ENCODE data around the gene SCN11A. TPM values are rescaled to one million over a fixed set of nuclear protein-coding genes. Genes with fewer than 3 reads are reported as not detected.

SCN11A gene
- total RNA-seq, 2 experiments from 2014 or later, result not detected

DNA sequence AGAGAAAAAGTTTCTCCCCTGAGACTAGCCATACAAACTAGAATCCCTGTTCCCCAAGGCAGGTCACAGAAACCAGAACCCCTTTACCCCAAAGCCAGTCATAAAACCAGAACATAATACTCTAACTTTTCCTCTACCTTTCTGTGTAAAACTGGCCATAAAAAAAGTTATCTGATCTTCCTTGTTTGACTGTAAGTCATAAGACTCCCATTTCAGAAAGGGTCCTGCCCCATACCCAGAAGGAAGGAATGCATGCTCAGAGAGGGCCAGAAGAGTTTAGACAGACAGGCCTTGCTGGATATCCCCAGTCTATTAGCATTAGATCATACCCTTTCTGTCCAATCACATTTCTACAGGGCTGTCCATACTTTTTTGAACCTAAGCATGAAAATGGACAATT is 27.2 kb downstream of the SCN11A start:
- ATAC-seq, result no peak
- ChIA-PET POLR2A (no interaction called here), CTCF (no interaction called here)
- no peaks in the 10 kb centered on the region for H3K4me1 Mint-ChIP-seq (ENCODE audit: low read depth)
- no peaks in the 10 kb centered on the region for H3K36me3 Mint-ChIP-seq (ENCODE audit: low read depth)
- no peaks in the 10 kb centered on the region for H3K9me3 Mint-ChIP-seq
- TF ChIP-seq CTCF (IDR thresholded peaks at IDR 0.05), result no peak
- H3K27ac Mint-ChIP-seq, result no peak overlapping the region
- DNase-seq, result no peak
- no peak overlapping the region for H3K4me3 Mint-ChIP-seq
- intact Hi-C loops (cut with micrococcal nuclease), result no loop called here
- H3K27me3 Mint-ChIP-seq, result peaks cover 9% of the 10 kb centered on the region

GRCh38 chr3:39022286-39022630 is 29.5 kb downstream of the SCN11A start:
- H3K4me1 Mint-ChIP-seq (ENCODE audit: low read depth), result no peaks in the 10 kb centered on the region
- intact Hi-C loops (cut with micrococcal nuclease), result no loop called here
- ChIA-PET CTCF (interaction anchor here (2.1 kb wide), 1 partner anchor 22 kb away, joined by 6 read pairs; no protein-coding TSS in a partner anchor), POLR2A (no interaction called here)
- H3K27ac Mint-ChIP-seq, result no peak overlapping the region
- H3K9me3 Mint-ChIP-seq, result no peaks in the 10 kb centered on the region
- TF ChIP-seq CTCF (IDR thresholded peaks at IDR 0.05), result no peak
- no peaks in the 10 kb centered on the region for H3K36me3 Mint-ChIP-seq (ENCODE audit: low read depth)
- H3K4me3 Mint-ChIP-seq, result no peak overlapping the region
- ATAC-seq (no peak), DNase-seq (no peak)
- peaks cover 10% of the 10 kb centered on the region for H3K27me3 Mint-ChIP-seq

GRCh38 chr3:39021465-39022285 is 30.1 kb downstream of the SCN11A start:
- POLR2A ChIA-PET, result interaction anchor here (0.6 to 0.7 kb wide), 2 partner anchors 268 to 1204 kb away, joined by 3 read pairs; no protein-coding TSS in a partner anchor
- no peaks in the 10 kb centered on the region for H3K36me3 Mint-ChIP-seq (ENCODE audit: low read depth)
- DNase-seq, result no peak
- no peaks in the 10 kb centered on the region for H3K9me3 Mint-ChIP-seq
- no peak for TF ChIP-seq CTCF (IDR thresholded peaks at IDR 0.05)
- no peaks in the 10 kb centered on the region for H3K4me1 Mint-ChIP-seq (ENCODE audit: low read depth)
- no peak overlapping the region for H3K4me3 Mint-ChIP-seq
- H3K27me3 Mint-ChIP-seq, result peaks cover 13% of the 10 kb centered on the region
- H3K27ac Mint-ChIP-seq, result no peak overlapping the region
- intact Hi-C loops (cut with micrococcal nuclease), result no loop called here
- no peak for ATAC-seq
- CTCF ChIA-PET, result interaction anchor here (0.7 to 2.1 kb wide), 3 partner anchors 8 to 21 kb away, joined by 3 to 6 read pairs (median 3); no protein-coding TSS in a partner anchor

DNA sequence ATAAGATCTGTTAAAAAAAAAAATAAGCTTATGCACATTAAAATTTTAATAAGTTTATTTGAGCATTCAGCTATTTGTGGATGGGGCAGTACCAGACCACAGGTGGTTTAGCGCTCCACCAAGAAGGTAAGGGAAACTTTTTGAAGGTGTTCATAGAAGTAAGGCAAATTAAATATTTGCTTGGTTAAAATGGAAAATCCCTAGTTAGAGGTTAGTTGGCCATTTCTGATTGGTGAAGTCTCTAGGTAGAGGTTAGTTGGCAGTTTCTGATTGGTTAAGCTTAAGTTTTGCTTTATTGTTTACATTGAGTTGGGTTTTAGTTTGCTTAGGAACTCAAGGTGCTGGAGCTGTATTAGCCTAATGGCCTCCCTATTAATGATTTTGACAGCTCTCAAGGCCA is 30.7 kb downstream of the SCN11A start:
- POLR2A ChIA-PET, result interaction anchor here (0.6 to 0.7 kb wide), 2 partner anchors 268 to 1204 kb away, joined by 3 read pairs; no protein-coding TSS in a partner anchor
- no peak for TF ChIP-seq CTCF (IDR thresholded peaks at IDR 0.05)
- DNase-seq, result peak; percentile 4
- peak; percentile 24 for ATAC-seq
- intact Hi-C loops (cut with micrococcal nuclease), result no loop called here
- no peaks in the 10 kb centered on the region for H3K36me3 Mint-ChIP-seq (ENCODE audit: low read depth)
- no peak overlapping the region for H3K27ac Mint-ChIP-seq
- CTCF ChIA-PET, result interaction anchor here (0.7 to 2.1 kb wide), 4 partner anchors 8 to 375 kb away, joined by 3 to 6 read pairs (median 4); no protein-coding TSS in a partner anchor
- H3K9me3 Mint-ChIP-seq, result no peaks in the 10 kb centered on the region
- H3K4me1 Mint-ChIP-seq (ENCODE audit: low read depth), result no peaks in the 10 kb centered on the region
- H3K27me3 Mint-ChIP-seq, result peaks cover 9% of the 10 kb centered on the region
- no peak overlapping the region for H3K4me3 Mint-ChIP-seq

GRCh38 chr3:39019299-39019698 is 32.4 kb downstream of the SCN11A start:
- DNase-seq (no peak), ATAC-seq (no peak)
- no peaks in the 10 kb centered on the region for H3K4me1 Mint-ChIP-seq (ENCODE audit: low read depth)
- no peak overlapping the region for H3K27ac Mint-ChIP-seq
- H3K36me3 Mint-ChIP-seq (ENCODE audit: low read depth), result no peaks in the 10 kb centered on the region
- intact Hi-C loops (cut with micrococcal nuclease), result no loop called here
- H3K4me3 Mint-ChIP-seq, result no peak overlapping the region
- H3K27me3 Mint-ChIP-seq, result peaks cover 9% of the 10 kb centered on the region
- CTCF ChIA-PET, result interaction anchor here (1.0 to 1.3 kb wide), 3 partner anchors 11 to 280 kb away, joined by 3 to 5 read pairs (median 4); no protein-coding TSS in a partner anchor
- TF ChIP-seq CTCF (IDR thresholded peaks at IDR 0.05), result no peak
- no peaks in the 10 kb centered on the region for H3K9me3 Mint-ChIP-seq
- POLR2A ChIA-PET, result no interaction called here

All from activated CD8-positive, alpha-beta T cell treated with anti-CD3 and anti-CD28 coated beads for 36 hours (primary cell).